ENCODE measurements around the gene COL4A4. TPM values are rescaled to one million over a fixed set of nuclear protein-coding genes. Genes with fewer than 3 reads are reported as not detected.

The COL4A4 gene
- total and polyA plus RNA-seq, 2 experiments from 2014 or later, result 0.47 to 3.0 TPM

DNA sequence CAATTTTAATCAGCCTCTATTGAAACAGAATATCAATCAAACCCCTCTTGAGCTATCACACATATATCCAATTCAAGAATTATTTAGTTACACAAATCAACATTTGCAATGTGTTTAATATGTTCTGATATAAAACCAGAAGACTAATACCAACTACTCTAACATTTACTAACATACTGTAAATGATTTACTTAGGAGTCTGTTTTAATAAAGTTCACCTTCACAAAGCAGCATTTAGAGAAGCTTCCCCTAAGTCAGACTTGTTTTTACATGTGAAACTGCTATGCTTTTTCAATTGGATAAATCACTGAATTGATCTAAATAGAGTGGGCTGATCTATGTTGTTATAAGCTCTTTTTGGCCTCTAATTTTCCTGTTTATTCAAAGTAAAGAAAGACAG, 18.8 kb upstream of the COL4A4 start:
- Histone ChIP-seq H3K4me1 (ENCODE audit: insufficient read depth) (no peaks in the 10 kb centered on the region), H3K36me3 (replicated peaks; ENCODE audit: insufficient read depth, low read depth) (no peaks in the 10 kb centered on the region), H3K9me3 (ENCODE audit: low read depth) (no peaks in the 10 kb centered on the region), H2AFZ (no peak overlapping the region), H4K20me1 (ENCODE audit: insufficient read depth, poor library complexity, severe bottlenecking) (no peaks in the 10 kb centered on the region), H3K9me2 (replicated peaks; ENCODE audit: insufficient read depth) (no peaks in the 10 kb centered on the region), H3K27ac (no peak overlapping the region), H3K79me2 (no peaks in the 10 kb centered on the region), H3K4me3 (no peak overlapping the region), H3K4me2 (no peak overlapping the region), H3K27me3 (no peaks in the 10 kb centered on the region)
- TF ChIP-seq EZH2phosphoT487 (IDR thresholded peaks at IDR 0.05; ENCODE audit: low read depth, severe bottlenecking, unreplicated experiment) (no peak), EZH2 (IDR thresholded peaks at IDR 0.05; ENCODE audit: borderline replicate concordance) (no peak)
- TF ChIP-seq, protein P1, sequence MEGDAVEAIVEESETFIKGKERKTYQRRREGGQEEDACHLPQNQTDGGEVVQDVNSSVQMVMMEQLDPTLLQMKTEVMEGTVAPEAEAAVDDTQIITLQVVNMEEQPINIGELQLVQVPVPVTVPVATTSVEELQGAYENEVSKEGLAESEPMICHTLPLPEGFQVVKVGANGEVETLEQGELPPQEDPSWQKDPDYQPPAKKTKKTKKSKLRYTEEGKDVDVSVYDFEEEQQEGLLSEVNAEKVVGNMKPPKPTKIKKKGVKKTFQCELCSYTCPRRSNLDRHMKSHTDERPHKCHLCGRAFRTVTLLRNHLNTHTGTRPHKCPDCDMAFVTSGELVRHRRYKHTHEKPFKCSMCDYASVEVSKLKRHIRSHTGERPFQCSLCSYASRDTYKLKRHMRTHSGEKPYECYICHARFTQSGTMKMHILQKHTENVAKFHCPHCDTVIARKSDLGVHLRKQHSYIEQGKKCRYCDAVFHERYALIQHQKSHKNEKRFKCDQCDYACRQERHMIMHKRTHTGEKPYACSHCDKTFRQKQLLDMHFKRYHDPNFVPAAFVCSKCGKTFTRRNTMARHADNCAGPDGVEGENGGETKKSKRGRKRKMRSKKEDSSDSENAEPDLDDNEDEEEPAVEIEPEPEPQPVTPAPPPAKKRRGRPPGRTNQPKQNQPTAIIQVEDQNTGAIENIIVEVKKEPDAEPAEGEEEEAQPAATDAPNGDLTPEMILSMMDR (IDR thresholded peaks at IDR 0.05; ENCODE audit: poor library complexity), result no peak
- DNase-seq (ENCODE audit: low spot score), result no peak

DNA sequence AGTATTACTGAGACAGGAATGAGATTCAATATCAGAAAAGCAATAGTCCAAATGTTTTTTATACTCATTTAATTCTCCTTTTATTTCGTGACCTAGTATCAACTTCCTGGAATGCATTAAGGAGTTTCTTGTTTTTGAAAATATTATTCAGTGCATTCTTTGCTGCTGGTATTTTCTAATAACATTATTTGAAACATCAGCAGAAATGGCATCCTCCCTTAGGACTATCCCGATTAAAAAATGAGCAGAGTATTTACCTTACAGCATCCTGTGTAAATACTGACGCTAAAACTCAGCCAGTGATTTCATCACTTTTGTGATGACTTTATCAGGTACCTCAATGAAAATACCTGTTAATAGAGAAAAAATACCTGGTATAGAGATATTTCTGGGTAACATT, 16.8 kb upstream of the COL4A4 start:
- Histone ChIP-seq H3K4me2 (no peak overlapping the region), H3K36me3 (replicated peaks; ENCODE audit: insufficient read depth, low read depth) (no peaks in the 10 kb centered on the region), H3K9me3 (ENCODE audit: low read depth) (no peaks in the 10 kb centered on the region), H2AFZ (no peak overlapping the region), H3K27me3 (no peaks in the 10 kb centered on the region), H3K79me2 (no peaks in the 10 kb centered on the region), H3K4me1 (ENCODE audit: insufficient read depth) (no peaks in the 10 kb centered on the region), H4K20me1 (ENCODE audit: insufficient read depth, poor library complexity, severe bottlenecking) (no peaks in the 10 kb centered on the region), H3K4me3 (no peak overlapping the region), H3K27ac (no peak overlapping the region), H3K9me2 (replicated peaks; ENCODE audit: insufficient read depth) (no peaks in the 10 kb centered on the region)
- WGBS (ENCODE audit: low lambda C conversion rate, missing lambda C conversion rate), result 65% methylated on average over 3 of the region's 3 CpGs
- TF ChIP-seq EZH2phosphoT487 (IDR thresholded peaks at IDR 0.05; ENCODE audit: low read depth, severe bottlenecking, unreplicated experiment), result no peak
- no peak for TF ChIP-seq EZH2 (IDR thresholded peaks at IDR 0.05; ENCODE audit: borderline replicate concordance)
- TF ChIP-seq, protein P1 (IDR thresholded peaks at IDR 0.05; ENCODE audit: poor library complexity), result no peak
- no peak for DNase-seq (ENCODE audit: low spot score)

- Histone ChIP-seq H3K9me3 (ENCODE audit: low read depth) (no peaks in the 10 kb centered on the region), H3K9me2 (replicated peaks; ENCODE audit: insufficient read depth) (no peaks in the 10 kb centered on the region), H3K4me1 (ENCODE audit: insufficient read depth) (no peaks in the 10 kb centered on the region), H3K4me2 (no peak overlapping the region), H3K4me3 (no peak overlapping the region), H3K79me2 (no peaks in the 10 kb centered on the region), H4K20me1 (ENCODE audit: insufficient read depth, poor library complexity, severe bottlenecking) (no peaks in the 10 kb centered on the region), H3K27me3 (no peaks in the 10 kb centered on the region), H3K36me3 (replicated peaks; ENCODE audit: insufficient read depth, low read depth) (no peaks in the 10 kb centered on the region), H3K27ac (no peak overlapping the region), H2AFZ (no peak overlapping the region)
- 78% methylated on average over 11 of the region's 11 CpGs for WGBS (ENCODE audit: low lambda C conversion rate, missing lambda C conversion rate)
- no peak for DNase-seq (ENCODE audit: low spot score)
- TF ChIP-seq, protein P1 (IDR thresholded peaks at IDR 0.05; ENCODE audit: poor library complexity), result no peak
- TF ChIP-seq EZH2 (IDR thresholded peaks at IDR 0.05; ENCODE audit: borderline replicate concordance) (no peak), EZH2phosphoT487 (IDR thresholded peaks at IDR 0.05; ENCODE audit: low read depth, severe bottlenecking, unreplicated experiment) (no peak)
Measured at GRCh38 chr2:227179988-227180685, 16.1 kb upstream of the COL4A4 start.
